Measurements from ENCODE around the gene AURKAIP1.

Gene AURKAIP1

DNA sequence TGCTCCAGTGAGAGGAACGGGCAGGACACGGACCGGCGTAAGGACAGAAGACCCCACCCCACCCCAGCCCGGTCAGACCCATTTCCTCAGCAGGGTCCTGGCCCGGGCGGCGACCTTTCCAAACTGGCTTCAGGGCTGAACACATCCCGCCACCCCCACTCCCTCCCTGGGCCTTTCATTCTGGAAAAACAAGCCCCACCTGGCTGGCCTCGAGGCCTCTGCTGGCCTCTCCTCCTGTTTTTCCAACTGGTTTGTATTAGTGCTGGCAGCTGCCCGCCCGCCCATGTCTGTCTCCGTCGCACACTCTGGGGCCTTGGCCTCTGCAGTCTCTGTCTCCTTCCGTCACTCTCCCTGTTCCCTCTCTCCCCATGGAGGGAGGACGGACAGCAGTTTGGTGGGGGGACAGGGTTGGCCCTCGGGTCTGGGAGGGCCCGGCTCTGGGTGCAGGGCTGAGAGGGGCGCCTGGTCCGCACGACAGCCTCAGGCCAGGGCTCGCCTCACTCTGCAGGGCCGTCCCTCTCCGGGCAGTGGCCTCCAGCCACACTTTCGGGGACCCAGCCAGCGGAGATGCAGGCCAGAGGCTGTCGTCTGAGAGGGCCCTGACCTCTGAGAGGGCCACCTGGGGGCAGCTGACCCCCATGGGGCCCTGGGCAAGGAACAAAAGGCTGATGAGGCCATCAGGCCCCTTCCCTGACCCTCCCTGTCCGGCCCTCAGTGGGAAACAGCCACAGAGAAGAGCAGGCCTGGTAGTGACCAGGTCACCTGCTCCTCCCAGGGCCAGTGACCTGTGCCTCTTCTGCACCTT lies 15.1 kb downstream of the AURKAIP1 start:
- no peak for DNase-seq

- DNase-seq = no peak
Measured at GRCh38 chr1:1359308-1359663, 15.7 kb downstream of the AURKAIP1 start.

- no peak for DNase-seq
Measured at GRCh38 chr1:1358433-1359271, 16.4 kb downstream of the AURKAIP1 start, which contains the start of gene MXRA8. Gene MXRA8 (minus strand): TSS chr1:1358555. CDS start chr1:1358504, 51 bp downstream.

DNA sequence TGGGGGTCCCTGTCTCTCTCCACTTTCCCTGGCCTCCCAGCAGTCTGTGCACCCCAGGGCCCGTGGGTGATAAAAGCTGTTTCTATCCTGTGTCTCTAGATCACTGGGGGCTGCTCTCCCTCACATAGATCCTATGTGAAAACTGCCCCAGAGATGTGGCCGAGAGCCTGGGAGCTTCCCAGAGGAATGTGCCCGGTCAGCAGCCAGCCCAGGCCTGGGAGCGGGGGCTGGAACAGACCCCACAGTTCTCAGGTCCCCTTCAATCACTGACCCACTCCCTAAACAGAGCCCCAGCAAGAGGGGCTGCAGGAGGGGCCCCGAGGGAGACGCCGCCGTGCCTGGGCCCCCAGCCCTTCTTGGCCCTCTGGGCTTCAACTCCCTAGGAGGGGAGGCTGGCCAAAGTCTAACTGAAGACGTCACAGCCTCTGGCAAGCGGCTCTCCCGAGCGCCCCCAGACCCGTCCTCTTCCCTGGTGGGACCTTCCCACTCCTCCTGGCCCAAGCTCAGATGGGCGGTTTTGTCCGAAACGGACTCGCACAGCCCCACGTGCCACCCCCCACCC lies 17.1 kb downstream of the AURKAIP1 start:
- DNase-seq = no peak

GRCh38 chr1:1356796-1357401 lies 18.1 kb downstream of the AURKAIP1 start:
- DNase-seq = no peak

- no peak for DNase-seq
Measured at GRCh38 chr1:1356166-1356795, 18.7 kb downstream of the AURKAIP1 start.

GRCh38 chr1:1355416-1355815 lies 19.6 kb downstream of the AURKAIP1 start:
- no peak for DNase-seq

GRCh38 chr1:1354271-1355247 lies 20.4 kb downstream of the AURKAIP1 start:
- no peak for DNase-seq

DNA sequence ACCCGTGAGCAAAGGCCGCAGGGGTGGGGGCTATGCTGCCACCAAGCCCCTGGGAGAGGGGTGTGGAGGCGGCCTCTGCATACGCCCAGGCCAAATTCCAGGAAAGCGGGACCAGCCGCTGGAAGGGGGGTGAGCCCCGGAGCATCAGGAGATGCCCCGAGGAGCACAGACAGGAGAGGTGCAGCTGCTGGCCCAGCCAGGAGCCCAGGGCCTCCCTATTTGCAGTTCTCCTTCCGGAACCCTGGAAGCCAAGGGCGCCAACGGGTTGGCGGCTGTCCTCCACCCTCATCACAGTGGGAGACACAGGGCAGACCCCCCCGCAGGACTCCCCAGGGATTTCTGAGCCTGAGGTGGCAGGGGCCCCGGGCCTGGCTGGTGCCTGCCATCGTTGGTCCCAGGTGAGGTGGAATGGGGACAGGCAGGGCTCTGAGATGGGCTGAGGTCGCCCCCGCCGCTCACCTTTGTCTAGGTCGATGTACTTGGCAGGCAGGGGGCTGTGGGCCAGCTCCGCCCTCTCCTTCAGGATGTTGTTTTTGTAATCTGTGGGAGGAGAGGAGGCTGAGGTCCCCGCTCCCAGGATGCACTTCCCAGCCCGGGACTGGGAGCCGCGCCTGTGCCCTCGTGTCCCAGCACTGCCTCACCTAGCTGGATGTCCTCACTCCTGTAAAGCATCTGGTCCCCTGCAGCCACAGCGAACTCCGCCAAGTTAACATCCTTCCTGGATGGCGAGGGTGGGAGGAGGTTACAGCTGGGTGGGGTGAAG lies 21.4 kb downstream of the AURKAIP1 start:
- peak; percentile 29 for DNase-seq

DNA sequence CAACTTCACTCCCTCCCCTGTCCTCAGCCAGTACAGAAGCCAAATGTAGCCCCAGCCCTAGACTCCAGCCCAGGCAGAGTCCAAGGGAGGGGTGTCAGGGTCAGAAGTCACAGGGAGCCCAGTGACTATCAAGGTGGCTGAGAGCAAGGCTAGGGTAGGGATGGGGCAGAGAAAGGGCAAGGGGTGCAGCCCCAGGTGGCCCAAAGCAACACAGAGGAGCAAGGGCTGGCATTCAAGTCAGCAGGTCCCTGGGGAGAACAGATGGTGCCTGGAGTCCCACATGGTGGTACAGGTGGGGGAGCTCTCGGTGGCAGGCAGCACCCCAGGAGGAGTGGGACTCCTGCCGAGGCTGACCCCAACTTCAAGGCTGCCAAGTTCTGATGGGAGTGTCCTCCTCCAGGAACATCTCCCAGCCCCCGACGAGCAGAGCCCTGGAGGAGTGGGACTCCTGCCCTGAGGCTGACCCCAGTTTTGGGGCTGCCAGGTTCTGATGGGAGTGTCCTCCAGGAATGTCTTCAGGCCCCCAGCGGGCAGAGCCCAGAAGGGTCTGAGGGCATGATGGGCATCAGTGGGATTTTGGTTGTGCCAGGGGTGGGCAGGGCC lies 22.1 kb downstream of the AURKAIP1 start:
- no peak for DNase-seq

DNA sequence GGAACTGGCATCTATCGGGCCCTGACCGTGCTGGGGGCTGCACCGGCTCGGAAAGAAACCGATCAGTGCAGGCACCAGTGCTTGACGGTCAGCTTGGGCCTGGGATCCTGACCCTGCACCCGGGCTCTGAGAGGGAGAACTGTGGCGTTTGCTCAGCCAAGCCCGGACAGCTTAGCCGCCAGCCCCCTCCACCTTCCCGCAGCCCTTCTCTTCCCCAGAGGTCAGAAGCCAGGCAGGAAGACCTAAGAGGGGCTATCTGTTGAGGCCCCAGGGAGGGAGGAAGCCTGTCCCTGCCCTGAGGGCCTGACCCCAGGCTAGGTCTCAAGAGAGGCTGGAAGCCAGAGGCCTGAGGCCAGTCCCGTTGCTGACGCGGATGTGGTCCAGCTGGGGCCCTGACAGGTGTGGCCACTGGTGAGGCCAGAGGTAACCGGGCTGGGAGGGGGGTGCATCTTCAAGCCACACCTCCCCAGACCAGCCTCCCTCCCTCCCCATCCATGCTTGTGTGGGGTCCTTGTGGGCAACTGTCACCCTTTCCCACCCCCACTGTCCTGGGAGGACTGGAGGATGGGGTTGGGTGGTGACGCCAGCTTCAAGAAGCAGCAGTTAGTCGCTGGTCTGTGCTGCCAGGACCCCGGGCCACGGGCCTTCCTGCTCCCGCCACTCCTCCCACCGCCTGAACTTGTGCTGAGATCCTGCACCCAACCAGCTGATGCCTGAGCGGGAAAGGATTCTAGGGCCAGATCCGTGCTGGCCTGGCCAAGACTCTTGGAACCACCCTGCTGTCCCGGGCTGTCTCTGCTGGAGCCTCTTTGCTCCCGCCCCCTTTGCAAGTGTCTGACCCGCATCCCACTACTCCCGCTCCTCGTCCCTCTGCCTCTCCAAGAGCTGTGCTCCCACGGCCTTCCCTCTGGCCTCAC lies 23.2 kb downstream of the AURKAIP1 start:
- no peak for DNase-seq

- DNase-seq = peak; percentile 51
Measured at GRCh38 chr1:1349256-1350012, 25.6 kb downstream of the AURKAIP1 start, which contains the start of gene DVL1. Gene DVL1 (minus strand): TSS chr1:1349418. CDS start chr1:1349065, 353 bp downstream.

DNA sequence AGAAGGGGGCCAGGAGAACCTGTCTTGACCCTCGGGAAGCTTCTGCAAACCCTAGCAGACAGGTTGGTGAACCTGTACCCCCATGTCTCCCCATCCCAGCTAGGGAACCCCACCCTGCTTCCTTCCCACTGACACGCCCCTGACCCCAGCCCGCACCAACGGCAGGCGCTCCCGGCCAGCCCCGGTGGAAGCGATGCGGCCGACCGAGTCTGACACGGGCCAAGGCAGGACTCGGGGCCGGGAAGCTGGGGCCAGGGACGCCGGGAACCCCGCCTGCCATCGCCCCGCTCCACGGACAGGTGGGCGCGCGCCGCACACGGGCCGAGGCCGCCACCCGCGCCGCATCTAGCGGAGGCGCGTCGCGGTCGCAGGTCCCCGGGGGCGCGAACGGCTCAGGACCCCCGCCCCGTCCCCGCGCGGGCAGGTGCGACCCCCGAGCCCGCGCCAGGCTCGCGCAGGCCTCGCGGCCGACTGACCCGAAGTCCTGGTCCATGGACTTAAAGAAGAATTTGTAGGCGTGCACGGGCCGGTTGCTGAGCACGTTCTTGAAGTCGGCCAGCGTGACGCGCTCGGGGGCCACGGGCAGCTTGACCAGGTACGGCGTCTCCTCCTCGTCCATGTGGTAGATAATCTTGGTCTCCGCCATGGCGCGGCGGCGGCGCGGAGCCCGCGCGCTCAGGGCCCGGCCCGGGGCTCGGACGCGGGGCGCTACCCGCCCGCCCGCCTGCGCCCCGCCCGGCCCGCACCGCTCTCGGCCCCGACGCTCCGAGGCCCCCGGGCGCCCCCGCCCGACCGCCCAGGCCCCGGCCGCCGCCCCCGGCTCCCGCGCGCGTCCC lies 26.4 kb downstream of the AURKAIP1 start:
- no peak for DNase-seq

DNA sequence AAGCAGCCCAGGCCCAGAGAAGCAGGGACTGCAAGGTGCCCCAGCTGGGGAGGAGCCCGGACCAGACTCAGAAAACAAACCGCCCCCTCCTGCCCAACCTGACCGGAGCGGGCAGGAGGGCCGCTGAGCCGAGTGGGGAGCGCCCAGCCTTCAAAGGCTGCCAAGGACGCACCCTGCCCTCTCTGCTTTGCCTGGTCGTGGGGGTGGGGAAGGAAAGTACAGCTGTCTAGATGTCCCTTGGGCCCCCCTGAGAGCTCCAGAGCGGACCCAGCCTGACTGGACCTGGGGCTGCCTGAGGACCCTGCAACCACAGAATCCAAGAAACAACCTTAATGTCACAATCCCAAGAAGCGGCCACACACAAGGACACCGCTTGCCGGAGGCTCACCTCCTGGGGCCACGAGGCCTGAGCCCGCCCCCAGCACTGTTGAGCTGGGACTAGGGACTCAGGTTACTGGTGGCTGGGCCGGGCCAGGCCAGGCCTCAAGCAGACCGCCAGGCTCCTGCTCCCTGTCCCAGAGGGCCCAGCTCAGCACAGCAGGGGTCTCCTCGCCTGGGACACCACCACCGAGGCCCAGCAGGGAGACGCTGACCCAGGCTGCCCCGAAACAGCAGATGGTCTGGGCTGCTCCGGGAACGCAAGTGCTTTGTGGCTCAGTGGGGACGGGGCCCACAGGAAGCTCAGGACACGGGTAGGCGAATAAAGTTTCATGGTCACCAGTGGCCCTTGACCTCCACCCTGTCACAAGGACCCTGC lies 27.2 kb downstream of the AURKAIP1 start:
- no peak for DNase-seq

GRCh38 chr1:1347026-1347595 lies 27.9 kb downstream of the AURKAIP1 start:
- no peak for DNase-seq

- no peak for DNase-seq
Measured at GRCh38 chr1:1346501-1346890, 28.5 kb downstream of the AURKAIP1 start.
